Tibial artery (tissue), 4 donors: ENCODE data around the gene SLC22A3.

ENCODE experiments used
- DNase-seq, 2 donors: peaks; one replicate each; pipeline ENCODE4 v3.0.0-alpha.2; 2019
- H3K27ac ChIP-seq, 2 donors: fragments of 200-600 bp; sonication (generic) in 1 of 2; 1 replicate in 1 of 2; 2 replicates in 1 of 2; pipeline ENCODE4 v1.5.1; 2018 to 2019; ENCODE audit warnings: mild to moderate bottlenecking in 1 of 2
- H3K27me3 ChIP-seq, 2 donors: fragments of 200-600 bp; sonication (generic) in 1 of 2; one replicate each; pipeline versions ENCODE4 v1.5.1 to v1.6.0; 2016 to 2019
- H3K36me3 ChIP-seq, 3 donors: fragments of 200-600 bp; sonication (generic) in 2 of 3; one replicate each; pipeline ENCODE4 v1.5.1; 2016 to 2019; ENCODE audit warnings: mild to moderate bottlenecking in 2 of 3
- H3K4me1 ChIP-seq, 4 donors: fragments of 200-600 bp; sonication (generic) in 2 of 4; 1 replicate in 3 of 4; 2 replicates in 1 of 4; pipeline ENCODE4 v1.5.1; 2016 to 2019
- H3K4me3 ChIP-seq, 2 donors: fragments of 200-600 bp; sonication (generic) in 1 of 2; 1 replicate in 1 of 2; 2 replicates in 1 of 2; pipeline ENCODE4 v1.5.1; 2018 to 2019; ENCODE audit warnings: mild to moderate bottlenecking in 2 of 2
- H3K9me3 ChIP-seq, 3 donors: fragments of 200-600 bp; sonication (generic) in 1 of 3; one replicate each; pipeline ENCODE4 v1.5.1; 2016 to 2019
- CTCF ChIP-seq, 2 experiments: fragments of 200-600 bp in 1 of 2; fragments of 450-650 bp in 1 of 2; IDR thresholded peaks; one replicate each; pipeline ENCODE4 v1.5.1; 2017 to 2019; ENCODE audit warnings: antibody characterized with exemption in 2 of 2, mild to moderate bottlenecking in 1 of 2, moderate library complexity in 1 of 2
- intact Hi-C: fragments of 100-400 bp; cut with DNase I; formaldehyde crosslinking; loops from one replicate; pipeline ENCODE4 v1.15.0; 2023; ENCODE audit warnings: low total_unique reads

The SLC22A3 gene

DNA sequence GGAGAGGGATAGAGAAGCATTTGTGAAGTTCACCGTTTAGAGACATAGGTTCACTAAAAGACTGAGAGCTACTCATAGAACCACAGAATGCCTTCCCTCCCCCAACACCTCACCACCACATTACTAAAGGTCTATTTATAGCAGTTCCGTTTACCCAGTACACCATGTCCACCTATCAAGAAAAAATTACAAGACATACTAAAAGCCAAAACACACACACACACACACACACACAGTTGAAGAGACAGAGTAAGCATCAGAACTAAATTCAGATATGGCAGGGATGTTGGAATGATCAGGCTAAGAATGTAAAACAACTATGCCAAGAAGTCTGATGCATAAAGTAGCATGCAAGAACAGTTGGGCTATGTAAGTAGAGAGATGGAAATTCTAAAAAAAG, 52.3 kb downstream of the SLC22A3 start:
- intact Hi-C loops, result no loop called here
- Histone ChIP-seq H3K27me3 (no peaks in the 10 kb centered on the region), H3K9me3 (no peaks in the 10 kb centered on the region), H3K4me1 (peaks cover 0 to 67% (median 13%) of the 10 kb centered on the region in 4 donors), H3K36me3 (no peaks in the 10 kb centered on the region), H3K4me3 (no peak overlapping the region), H3K27ac (peak overlapping the region; percentile 79 to 83)
- no peak for TF ChIP-seq CTCF (IDR thresholded peaks at IDR 0.05)
- DNase-seq, result no peak

DNA sequence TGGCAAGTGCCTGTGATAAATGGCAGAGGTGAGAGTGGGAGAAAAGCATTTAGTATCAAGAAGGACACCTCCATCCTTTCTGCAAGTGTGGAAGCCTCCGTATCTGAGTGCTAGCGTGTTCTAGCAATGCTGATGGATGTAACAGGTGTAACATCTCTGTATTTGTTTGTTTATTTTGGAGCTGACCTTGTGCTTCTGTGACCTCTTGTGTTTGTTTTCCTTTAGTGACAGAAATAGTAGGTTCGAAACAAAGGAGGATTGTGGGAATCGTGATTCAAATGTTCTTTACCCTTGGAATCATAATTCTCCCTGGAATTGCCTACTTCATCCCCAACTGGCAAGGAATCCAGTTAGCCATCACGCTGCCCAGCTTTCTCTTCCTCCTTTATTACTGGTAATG, 60.4 kb downstream of the SLC22A3 start:
- peak overlapping the region in 1 of 2 donors; percentile 2 for H3K27ac ChIP-seq
- no peak for DNase-seq
- no peak overlapping the region for H3K4me3 ChIP-seq
- H3K4me1 ChIP-seq, result peaks cover 0 to 12% (median 0%) of the 10 kb centered on the region in 4 donors
- TF ChIP-seq CTCF (IDR thresholded peaks at IDR 0.05), result no peak
- intact Hi-C loops, result no loop called here
- H3K36me3 ChIP-seq, result peaks cover 0 to 16% (median 14%) of the 10 kb centered on the region in 3 donors
- H3K9me3 ChIP-seq, result no peaks in the 10 kb centered on the region
- H3K27me3 ChIP-seq, result no peaks in the 10 kb centered on the region

- Histone ChIP-seq H3K27ac (no peak overlapping the region), H3K4me1 (peaks cover 0 to 7% (median 0%) of the 10 kb centered on the region in 4 donors), H3K9me3 (no peaks in the 10 kb centered on the region), H3K4me3 (no peak overlapping the region), H3K27me3 (no peaks in the 10 kb centered on the region), H3K36me3 (peaks cover 6 to 26% (median 14%) of the 10 kb centered on the region in 3 donors)
- no peak for TF ChIP-seq CTCF (IDR thresholded peaks at IDR 0.05)
- no peak for DNase-seq
- intact Hi-C loops, result no loop called here
Observed at GRCh38 chr6:160412993-160413392, 64.8 kb downstream of the SLC22A3 start.

- Histone ChIP-seq H3K36me3 (peaks cover 5 to 22% (median 6%) of the 10 kb centered on the region in 3 donors), H3K27me3 (no peaks in the 10 kb centered on the region), H3K27ac (no peak overlapping the region), H3K4me1 (peaks cover 0 to 16% (median 4%) of the 10 kb centered on the region in 4 donors), H3K4me3 (no peak overlapping the region), H3K9me3 (no peaks in the 10 kb centered on the region)
- no peak for DNase-seq
- intact Hi-C loops, result no loop called here
- TF ChIP-seq CTCF (IDR thresholded peaks at IDR 0.05), result no peak
Observed at GRCh38 chr6:160417146-160417545, 69.0 kb downstream of the SLC22A3 start.

DNA sequence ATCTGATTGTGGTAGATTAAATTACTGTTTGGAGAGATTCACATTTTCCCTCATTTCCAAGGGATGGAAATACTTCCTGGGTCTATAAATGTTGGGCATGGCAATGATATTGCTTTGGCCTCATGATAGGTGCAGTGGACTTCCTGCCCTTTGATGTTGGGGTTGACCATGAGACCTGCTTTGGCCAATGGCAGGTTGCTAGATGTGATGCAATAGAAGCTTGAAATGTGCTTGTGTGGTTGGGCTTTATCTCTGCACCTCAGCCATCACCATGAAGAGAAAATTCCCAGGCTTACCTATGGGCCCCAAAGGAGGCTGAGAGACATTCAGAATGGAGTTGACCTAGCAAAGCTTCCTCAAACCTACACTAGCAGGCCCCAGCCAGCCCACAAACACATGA, 69.4 kb downstream of the SLC22A3 start:
- Histone ChIP-seq H3K36me3 (peaks cover under 1 to 18% (median 6%) of the 10 kb centered on the region in 3 donors), H3K27ac (no peak overlapping the region), H3K4me1 (peaks cover 0 to 19% (median 4%) of the 10 kb centered on the region in 4 donors), H3K9me3 (no peaks in the 10 kb centered on the region), H3K27me3 (no peaks in the 10 kb centered on the region), H3K4me3 (no peak overlapping the region)
- DNase-seq, result no peak
- TF ChIP-seq CTCF (IDR thresholded peaks at IDR 0.05), result no peak
- intact Hi-C loops, result no loop called here

- H3K27ac ChIP-seq, result no peak overlapping the region
- H3K4me3 ChIP-seq, result no peak overlapping the region
- intact Hi-C loops, result loop anchor here (1.0 kb wide), 1 partner anchor 11 kb away; no protein-coding TSS in a partner anchor
- no peaks in the 10 kb centered on the region for H3K27me3 ChIP-seq
- H3K9me3 ChIP-seq, result no peaks in the 10 kb centered on the region
- TF ChIP-seq CTCF (IDR thresholded peaks at IDR 0.05), result no peak
- H3K36me3 ChIP-seq, result peaks cover 0 to 11% (median 6%) of the 10 kb centered on the region in 3 donors
- DNase-seq, result no peak
- H3K4me1 ChIP-seq, result peaks cover 0 to 19% (median 4%) of the 10 kb centered on the region in 4 donors
Observed at GRCh38 chr6:160418370-160418769, 70.2 kb downstream of the SLC22A3 start.
